22Rv1 (cell line): ENCODE data around the gene RALBP1.
A peak's percentile ranks its signal among the peaks of the same experiment; 100 is the strongest.

Source experiments
- H3K27ac ChIP-seq: fragments of 450-650 bp; 2 replicates; pipeline ENCODE4 v1.5.1; 2017
- ZFX ChIP-seq: fragments of 450-650 bp; IDR thresholded peaks from 2 replicates; pipeline ENCODE4 v1.6.1; 2017; ENCODE audit warnings: antibody characterized with exemption, borderline replicate concordance
- TF ChIP-seq, protein P1 (sequence below): fragments of 450-650 bp; IDR thresholded peaks from 2 replicates; pipeline ENCODE4 v1.5.1; 2017; ENCODE audit warnings: mild to moderate bottlenecking

The RALBP1 gene

DNA sequence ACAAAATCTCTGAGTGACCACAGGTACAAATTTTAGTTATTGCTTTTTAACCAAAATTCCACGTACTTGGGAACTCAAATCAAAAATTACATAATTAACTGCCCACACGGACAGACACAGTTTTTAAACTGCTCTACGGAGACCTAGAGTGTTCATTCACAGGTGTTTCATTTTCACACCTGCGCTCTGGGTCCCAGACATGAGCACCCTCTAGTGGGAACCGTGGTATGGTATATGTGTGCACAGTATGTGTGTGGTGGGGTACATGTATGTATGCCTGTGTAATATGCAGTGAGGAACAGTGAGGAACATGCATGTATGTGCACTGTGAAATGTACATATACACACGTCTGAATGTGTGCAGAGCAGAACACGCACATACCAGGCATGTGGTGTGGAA lies 74.1 kb downstream of the RALBP1 start:
- TF ChIP-seq, protein P1, sequence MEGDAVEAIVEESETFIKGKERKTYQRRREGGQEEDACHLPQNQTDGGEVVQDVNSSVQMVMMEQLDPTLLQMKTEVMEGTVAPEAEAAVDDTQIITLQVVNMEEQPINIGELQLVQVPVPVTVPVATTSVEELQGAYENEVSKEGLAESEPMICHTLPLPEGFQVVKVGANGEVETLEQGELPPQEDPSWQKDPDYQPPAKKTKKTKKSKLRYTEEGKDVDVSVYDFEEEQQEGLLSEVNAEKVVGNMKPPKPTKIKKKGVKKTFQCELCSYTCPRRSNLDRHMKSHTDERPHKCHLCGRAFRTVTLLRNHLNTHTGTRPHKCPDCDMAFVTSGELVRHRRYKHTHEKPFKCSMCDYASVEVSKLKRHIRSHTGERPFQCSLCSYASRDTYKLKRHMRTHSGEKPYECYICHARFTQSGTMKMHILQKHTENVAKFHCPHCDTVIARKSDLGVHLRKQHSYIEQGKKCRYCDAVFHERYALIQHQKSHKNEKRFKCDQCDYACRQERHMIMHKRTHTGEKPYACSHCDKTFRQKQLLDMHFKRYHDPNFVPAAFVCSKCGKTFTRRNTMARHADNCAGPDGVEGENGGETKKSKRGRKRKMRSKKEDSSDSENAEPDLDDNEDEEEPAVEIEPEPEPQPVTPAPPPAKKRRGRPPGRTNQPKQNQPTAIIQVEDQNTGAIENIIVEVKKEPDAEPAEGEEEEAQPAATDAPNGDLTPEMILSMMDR, result peak; percentile 37
- no peak for TF ChIP-seq ZFX
- H3K27ac ChIP-seq, result no peak overlapping the region

DNA sequence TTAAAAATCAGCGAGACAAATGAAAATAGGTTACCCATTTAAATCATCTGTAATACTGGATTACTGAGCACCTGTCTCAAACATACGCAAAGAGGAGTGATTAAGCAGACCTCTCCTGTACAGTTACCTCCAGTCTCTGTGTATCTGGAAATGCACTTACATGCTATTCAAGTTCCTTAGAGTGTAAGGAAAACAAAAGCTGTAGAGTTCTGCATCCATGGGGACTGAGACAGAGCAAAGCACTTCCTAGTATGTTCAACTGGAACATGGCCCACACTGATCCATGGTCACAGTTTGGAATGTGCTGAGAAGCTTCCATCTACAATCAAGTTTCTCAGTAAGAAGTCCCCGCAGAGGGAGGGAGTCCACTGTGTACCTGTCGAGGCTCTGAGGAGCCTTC lies 75.1 kb downstream of the RALBP1 start:
- no peak for TF ChIP-seq ZFX
- TF ChIP-seq, protein P1, result no peak

GRCh38 chr18:9552191-9552590 lies 76.9 kb downstream of the RALBP1 start:
- TF ChIP-seq, protein P1, result no peak
- TF ChIP-seq ZFX, result no peak
- no peak overlapping the region for H3K27ac ChIP-seq

More for the DNA sequence above, 75.1 kb downstream of the RALBP1 start:
- H3K27ac ChIP-seq, result no peak overlapping the region

DNA sequence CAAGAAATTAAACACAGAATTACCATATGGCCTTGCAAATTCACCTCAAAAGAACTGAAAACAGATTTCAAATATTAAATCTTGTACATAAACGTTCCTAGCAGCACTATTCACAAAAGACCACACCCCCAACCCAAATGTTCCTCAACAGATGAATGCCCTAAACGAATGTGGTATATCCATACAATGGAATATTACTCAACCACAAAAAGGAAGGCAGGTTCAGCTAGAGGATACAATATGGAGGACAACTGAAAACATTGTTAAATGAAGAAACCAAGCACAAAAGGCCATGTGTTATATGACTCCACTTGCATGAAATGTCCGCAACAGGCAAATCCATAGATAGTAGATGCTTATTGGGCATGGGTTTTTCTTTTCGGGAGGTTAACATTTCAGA lies 77.3 kb downstream of the RALBP1 start:
- no peak for TF ChIP-seq ZFX
- TF ChIP-seq, protein P1, result no peak
- H3K27ac ChIP-seq, result no peak overlapping the region

DNA sequence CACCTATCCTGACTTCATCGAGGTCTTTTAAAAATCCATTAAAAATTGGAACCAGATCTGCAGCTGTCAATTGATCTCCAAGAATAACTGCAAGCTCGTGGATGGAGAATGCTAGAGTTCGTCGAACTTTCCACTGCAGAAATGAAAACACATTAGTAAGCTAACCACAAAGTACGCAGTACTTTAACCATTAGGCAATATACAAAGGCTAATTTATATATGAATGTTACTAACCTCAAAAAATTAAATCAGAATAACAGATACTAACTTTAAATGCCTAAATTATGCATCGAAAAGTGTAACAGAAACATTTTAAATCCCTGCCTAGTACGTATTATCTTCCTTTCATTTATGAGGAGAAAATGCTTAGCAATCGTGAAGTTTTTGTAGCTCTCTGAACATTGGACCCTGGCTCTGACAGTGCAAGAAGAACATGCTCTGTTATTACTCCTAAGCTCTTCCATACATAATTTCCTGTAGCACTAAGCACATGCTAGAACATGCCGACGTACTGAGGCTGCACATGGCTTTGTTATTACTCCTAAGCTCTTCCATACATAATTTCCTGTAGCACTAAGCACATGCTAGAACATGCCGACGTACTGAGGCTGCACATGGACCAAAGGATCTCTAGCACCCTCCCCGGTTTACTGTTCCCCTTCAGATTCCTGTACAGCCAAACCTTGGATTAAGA lies 82.1 kb downstream of the RALBP1 start:
- H3K27ac ChIP-seq, result no peak overlapping the region
- TF ChIP-seq, protein P1, result no peak
- no peak for TF ChIP-seq ZFX

DNA sequence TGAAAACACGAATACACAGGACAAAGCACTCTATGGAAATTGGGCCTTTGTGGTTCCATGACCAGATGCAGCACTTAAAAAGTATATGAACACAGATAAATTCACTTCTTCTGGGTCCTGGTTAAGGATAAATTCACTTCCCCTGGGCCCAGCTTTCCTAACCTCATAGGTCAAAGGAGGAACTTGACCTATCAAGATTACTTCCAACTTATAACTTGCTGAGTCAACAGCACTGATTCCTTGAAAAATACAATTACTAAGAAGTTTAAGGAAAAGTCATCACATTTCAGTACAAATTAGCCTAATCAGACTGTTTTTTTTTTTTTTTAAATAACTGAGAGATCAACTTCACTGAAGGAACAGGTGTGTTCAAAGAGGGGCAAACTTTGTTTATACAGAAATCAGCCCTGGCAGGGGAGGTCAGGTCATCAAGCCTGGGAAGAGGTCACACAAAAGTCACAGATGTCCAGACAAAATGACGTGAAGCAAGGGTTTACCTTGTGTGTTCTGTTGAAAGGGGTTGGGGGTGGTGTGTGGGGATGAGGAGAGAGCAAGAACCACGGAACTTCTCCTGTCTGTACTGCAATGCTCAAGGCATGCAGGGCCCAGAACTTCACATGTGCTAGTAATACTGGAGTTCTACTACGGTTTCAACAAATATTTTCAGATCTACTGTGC lies 83.2 kb downstream of the RALBP1 start:
- no peak for TF ChIP-seq ZFX
- TF ChIP-seq, protein P1, result no peak
- H3K27ac ChIP-seq, result no peak overlapping the region

DNA sequence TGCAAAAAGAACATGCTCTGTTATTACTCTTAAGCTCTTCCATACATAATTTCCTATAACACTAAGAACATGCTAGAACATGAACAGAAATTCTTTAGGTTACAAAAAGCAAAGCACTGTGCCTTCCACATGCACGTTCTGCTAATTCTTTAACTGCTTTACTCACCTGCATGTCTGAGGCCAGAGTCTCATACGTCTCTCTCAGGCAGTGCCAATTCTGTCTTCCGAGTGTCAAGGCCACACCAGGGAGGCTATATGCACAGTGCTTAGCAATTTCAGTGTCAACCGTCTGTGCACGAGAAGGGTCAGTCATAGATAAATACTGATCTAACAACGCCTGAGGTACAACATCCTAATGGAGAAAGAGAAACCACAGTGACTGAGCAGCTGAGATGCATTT lies 83.9 kb downstream of the RALBP1 start:
- H3K27ac ChIP-seq, result no peak overlapping the region
- no peak for TF ChIP-seq ZFX
- TF ChIP-seq, protein P1, result no peak
